ENCODE results near the gene SALL3.

SALL3 gene

GRCh38 chr18:79008356-79008940, 28.8 kb downstream of the SALL3 start:
- DNase-seq = no peak

GRCh38 chr18:79010802-79011201, 31.2 kb downstream of the SALL3 start:
- DNase-seq = no peak

GRCh38 chr18:79011300-79011870, 31.8 kb downstream of the SALL3 start:
- no peak for DNase-seq

- no peak for DNase-seq
Measured at GRCh38 chr18:79013869-79014268, 34.3 kb downstream of the SALL3 start.

GRCh38 chr18:79018911-79019310, 39.3 kb downstream of the SALL3 start:
- no peak for DNase-seq

GRCh38 chr18:79019881-79020280, 40.3 kb downstream of the SALL3 start:
- no peak for DNase-seq

GRCh38 chr18:79022603-79023002, 43.0 kb downstream of the SALL3 start:
- DNase-seq = no peak

GRCh38 chr18:79026491-79026890, 46.9 kb downstream of the SALL3 start:
- no peak for DNase-seq

- no peak for DNase-seq
Measured at GRCh38 chr18:79030680-79031079, 51.1 kb downstream of the SALL3 start.

- no peak for DNase-seq
Measured at GRCh38 chr18:79042276-79042675, 62.7 kb downstream of the SALL3 start.

- no peak for DNase-seq
Measured at GRCh38 chr18:79043288-79043687, 63.7 kb downstream of the SALL3 start.

GRCh38 chr18:79046522-79046921, 66.9 kb downstream of the SALL3 start:
- DNase-seq = no peak

GRCh38 chr18:79047556-79048244, 68.1 kb downstream of the SALL3 start:
- DNase-seq = no peak

GRCh38 chr18:79048245-79048632, 68.6 kb downstream of the SALL3 start:
- DNase-seq = no peak

- no peak for DNase-seq
Measured at GRCh38 chr18:79049506-79049905, 69.9 kb downstream of the SALL3 start.
